ENCODE measurements around the gene RIN2.

RIN2 gene

GRCh38 chr20:19758501-19759331 is 658 bp downstream of the RIN2 start:
- ChIA-PET POLR2A (ENCODE audit: low non-redundant PET) (no interaction called here), CTCF (interaction anchor here (0.7 to 1.0 kb wide), 2 partner anchors 66 to 71 kb away, joined by 3 read pairs; no protein-coding TSS in a partner anchor)
- peak; percentile 19 for DNase-seq (ENCODE audit: low spot score)
- H3K27ac ChIP-seq: peak overlapping the region; percentile 92
- TF ChIP-seq CTCF (conservative IDR thresholded peaks at IDR 0.05; ENCODE audit: low read depth): no peak

- ChIA-PET POLR2A (ENCODE audit: low non-redundant PET) (no interaction called here), CTCF (no interaction called here)
- H3K27ac ChIP-seq: peak overlapping the region; percentile 92
- TF ChIP-seq CTCF (conservative IDR thresholded peaks at IDR 0.05; ENCODE audit: low read depth): no peak
- DNase-seq (ENCODE audit: low spot score): no peak
Measured at GRCh38 chr20:19760371-19760721, 2.3 kb downstream of the RIN2 start.

GRCh38 chr20:19761326-19761725 is 3.3 kb downstream of the RIN2 start:
- ChIA-PET POLR2A (ENCODE audit: low non-redundant PET) (no interaction called here), CTCF (interaction anchor here (0.6 to 1.2 kb wide), 2 partner anchors 10 to 173 kb away, joined by 3 to 6 read pairs; no protein-coding TSS in a partner anchor)
- no peak for TF ChIP-seq CTCF (conservative IDR thresholded peaks at IDR 0.05; ENCODE audit: low read depth)
- no peak for DNase-seq (ENCODE audit: low spot score)
- no peak overlapping the region for H3K27ac ChIP-seq

- no peak for DNase-seq (ENCODE audit: low spot score)
- POLR2A ChIA-PET (ENCODE audit: low non-redundant PET): no interaction called here
- no peak for TF ChIP-seq CTCF (conservative IDR thresholded peaks at IDR 0.05; ENCODE audit: low read depth)
- CTCF ChIA-PET: interaction anchor here (0.6 to 1.2 kb wide), 2 partner anchors 11 to 173 kb away, joined by 3 to 6 read pairs; no protein-coding TSS in a partner anchor
- no peak overlapping the region for H3K27ac ChIP-seq
Measured at GRCh38 chr20:19761841-19762240, 3.8 kb downstream of the RIN2 start.

GRCh38 chr20:19764207-19764606 is 6.1 kb downstream of the RIN2 start:
- ChIA-PET POLR2A (ENCODE audit: low non-redundant PET) (interaction anchor here (0.6 kb wide), 1 partner anchor 14 kb away, joined by 5 read pairs; no protein-coding TSS in a partner anchor), CTCF (interaction anchor here (0.6 to 0.7 kb wide), 2 partner anchors 274 to 1317 kb away, joined by 4 to 5 read pairs; no protein-coding TSS in a partner anchor)
- H3K27ac ChIP-seq: no peak overlapping the region
- no peak for DNase-seq (ENCODE audit: low spot score)
- no peak for TF ChIP-seq CTCF (conservative IDR thresholded peaks at IDR 0.05; ENCODE audit: low read depth)

GRCh38 chr20:19765266-19765665 is 7.2 kb downstream of the RIN2 start:
- no peak for TF ChIP-seq CTCF (conservative IDR thresholded peaks at IDR 0.05; ENCODE audit: low read depth)
- no peak overlapping the region for H3K27ac ChIP-seq
- CTCF ChIA-PET: no interaction called here
- no peak for DNase-seq (ENCODE audit: low spot score)
- POLR2A ChIA-PET (ENCODE audit: low non-redundant PET): no interaction called here

All from RWPE1 (cell line).